Spleen (tissue), 7 donors: ENCODE results near the gene TRHDE.

ENCODE experiments used
- POLR2AphosphoS5 ChIP-seq, 3 donors: sonication (generic); formaldehyde crosslinking; IDR thresholded peaks; one replicate each; pipeline ENCODE4 v1.5.1; 2017; ENCODE audit warnings: antibody characterized with exemption in 3 of 3
- TF ChIP-seq, protein P1 (sequence below), 11 experiments: fragments of 200-600 bp in 7 of 11; fragments of 450-650 bp in 4 of 11; sonication (generic) in 4 of 11; IDR thresholded peaks in 8 of 11; conservative IDR thresholded peaks in 3 of 11; 1 replicate in 7 of 11; 2 replicates in 4 of 11; pipeline versions ENCODE4 v1.4.0 to v1.8.0; 2016 to 2021; ENCODE audit warnings: antibody characterized with exemption in 11 of 11, inconsistent platforms in 4 of 11, mild to moderate bottlenecking in 1 of 11
- donor health status: DM: no; HTN: no; CAD: no; lungs with moderate emphysema.
- donor health status: DM: no; HTN: no; CAD: no.
- donor health status: DM: no; HTN: no; CAD: no.

DNA sequence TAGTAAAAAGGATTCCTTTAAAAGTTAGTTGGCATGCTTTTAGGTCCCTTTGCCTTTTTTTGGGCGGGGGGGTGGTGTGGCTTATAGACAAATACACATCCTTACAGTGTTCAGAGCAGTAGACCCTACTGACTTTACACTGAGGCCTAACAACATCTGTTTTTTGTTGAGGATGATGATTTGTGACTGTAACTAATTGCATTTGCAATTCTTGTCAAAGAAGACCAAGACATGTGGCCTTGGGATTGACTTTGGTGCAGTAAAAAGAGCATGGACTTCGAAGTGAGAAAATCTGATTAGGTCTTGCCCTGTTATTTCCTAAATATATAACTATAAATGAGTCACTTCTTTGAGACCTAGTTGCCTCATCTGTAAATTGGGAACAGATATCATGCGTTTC lies 77.3 kb downstream of the TRHDE start:
- TF ChIP-seq, protein P1, sequence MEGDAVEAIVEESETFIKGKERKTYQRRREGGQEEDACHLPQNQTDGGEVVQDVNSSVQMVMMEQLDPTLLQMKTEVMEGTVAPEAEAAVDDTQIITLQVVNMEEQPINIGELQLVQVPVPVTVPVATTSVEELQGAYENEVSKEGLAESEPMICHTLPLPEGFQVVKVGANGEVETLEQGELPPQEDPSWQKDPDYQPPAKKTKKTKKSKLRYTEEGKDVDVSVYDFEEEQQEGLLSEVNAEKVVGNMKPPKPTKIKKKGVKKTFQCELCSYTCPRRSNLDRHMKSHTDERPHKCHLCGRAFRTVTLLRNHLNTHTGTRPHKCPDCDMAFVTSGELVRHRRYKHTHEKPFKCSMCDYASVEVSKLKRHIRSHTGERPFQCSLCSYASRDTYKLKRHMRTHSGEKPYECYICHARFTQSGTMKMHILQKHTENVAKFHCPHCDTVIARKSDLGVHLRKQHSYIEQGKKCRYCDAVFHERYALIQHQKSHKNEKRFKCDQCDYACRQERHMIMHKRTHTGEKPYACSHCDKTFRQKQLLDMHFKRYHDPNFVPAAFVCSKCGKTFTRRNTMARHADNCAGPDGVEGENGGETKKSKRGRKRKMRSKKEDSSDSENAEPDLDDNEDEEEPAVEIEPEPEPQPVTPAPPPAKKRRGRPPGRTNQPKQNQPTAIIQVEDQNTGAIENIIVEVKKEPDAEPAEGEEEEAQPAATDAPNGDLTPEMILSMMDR (IDR thresholded peaks at IDR 0.05 in 8 of 11, conservative IDR thresholded peaks at IDR 0.05 in 3 of 11), result no peak
- TF ChIP-seq POLR2AphosphoS5 (IDR thresholded peaks at IDR 0.05), result no peak
